ENCODE measurements around the gene CDK19.

Gene CDK19

DNA sequence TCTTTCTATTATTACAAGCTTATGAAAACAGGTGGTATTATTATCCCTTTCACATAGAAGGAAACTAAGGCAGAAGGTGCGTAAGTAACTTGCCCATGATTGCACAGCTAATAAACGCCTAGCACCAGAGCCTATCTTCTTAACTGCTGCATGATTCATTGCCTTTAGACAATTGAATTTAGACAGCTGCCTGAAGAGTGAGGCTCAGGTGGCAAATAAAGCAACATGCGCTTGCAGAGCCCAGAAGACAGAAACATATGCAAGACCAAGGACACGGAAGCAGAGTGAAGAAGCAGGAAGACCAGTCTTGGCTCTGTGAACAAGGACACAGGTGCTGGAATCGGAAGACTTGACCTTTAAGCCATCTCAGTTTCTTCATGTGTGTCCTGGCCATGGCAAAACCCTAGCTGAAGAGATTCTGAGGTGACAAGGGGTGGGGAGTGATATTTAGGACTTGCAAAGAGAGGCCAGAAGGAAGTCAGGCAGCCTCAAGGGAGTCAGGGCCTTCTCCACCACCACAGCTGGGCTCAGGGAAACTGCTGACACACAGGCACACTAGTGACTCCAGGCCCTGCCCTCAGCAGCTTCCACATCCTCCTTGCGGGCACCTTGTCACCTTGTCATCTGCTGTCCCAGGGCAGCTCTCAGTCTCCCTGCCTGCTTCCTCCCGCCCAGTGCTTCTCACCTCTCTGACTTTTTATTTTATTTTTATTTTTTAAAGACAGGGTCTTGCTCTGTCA is 247.1 kb downstream of the CDK19 start:
- no peak for DNase-seq

DNA sequence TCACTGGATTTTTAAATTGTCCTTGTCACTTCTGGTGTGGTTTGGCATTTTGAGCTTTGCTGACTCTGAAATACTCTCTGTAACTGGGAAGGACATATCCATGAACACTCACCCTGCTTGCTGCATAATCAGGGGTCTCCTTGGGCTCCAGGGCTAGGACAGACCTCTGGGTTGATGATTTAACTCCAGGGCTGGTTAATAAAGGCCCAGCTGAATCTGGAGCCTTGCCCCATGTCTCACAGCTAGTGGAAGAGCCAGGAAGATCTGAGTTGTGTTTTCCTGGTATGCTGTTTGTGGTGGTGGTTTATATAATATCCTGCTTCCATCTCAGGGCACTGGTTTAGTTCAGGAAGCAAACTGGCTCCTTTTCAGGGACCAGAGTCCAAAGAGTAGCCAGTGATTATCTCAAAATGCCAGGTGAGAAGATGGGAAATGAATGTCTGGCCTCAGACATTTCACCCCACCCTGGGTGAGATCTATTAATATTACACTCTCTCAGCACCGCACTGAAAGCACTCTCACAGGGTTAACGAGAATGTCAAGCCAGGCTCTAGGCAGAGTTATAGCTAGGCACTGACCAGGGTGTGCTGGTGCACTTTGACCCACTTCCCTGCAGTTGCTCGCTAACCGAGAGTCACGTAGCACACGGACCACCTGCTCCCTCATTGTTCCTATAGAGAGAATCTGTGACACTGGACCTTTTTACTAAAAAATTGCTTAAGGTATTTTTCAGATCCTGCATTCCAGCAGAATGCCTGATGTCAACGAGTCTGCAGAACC is 248.7 kb downstream of the CDK19 start:
- DNase-seq, result no peak

DNA sequence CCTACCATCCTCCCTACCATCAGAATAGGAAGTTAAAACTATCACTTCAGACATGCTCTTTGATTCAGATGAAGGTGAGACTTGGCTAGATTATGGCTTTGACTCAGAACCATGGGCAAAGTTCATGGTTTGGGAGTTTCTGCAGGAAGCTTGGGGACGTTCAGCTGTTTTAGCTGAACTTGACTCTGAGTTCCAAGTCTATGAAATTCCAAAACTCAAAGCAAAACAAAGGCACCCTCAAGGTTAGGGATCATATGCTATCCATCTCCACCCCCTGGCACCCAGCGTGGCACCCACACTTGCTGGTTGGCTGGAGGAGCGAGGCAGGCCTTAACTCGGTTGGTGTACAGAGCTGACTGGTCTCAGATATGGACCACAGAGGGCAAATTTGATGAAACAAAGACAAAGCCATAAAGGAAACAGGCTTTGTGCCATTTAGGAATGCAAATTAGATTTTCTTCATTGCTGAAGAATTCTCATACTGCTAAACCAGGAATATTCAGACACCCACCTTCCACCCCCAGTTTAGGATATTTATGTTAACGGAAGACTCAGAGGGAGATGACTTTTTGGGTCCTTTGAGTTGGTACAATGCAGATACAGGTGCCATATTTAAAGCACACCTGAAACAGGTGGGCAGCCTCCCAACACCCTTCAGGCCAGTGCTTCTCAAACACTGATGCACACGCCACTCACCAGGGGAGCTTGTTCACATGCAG is 250.4 kb downstream of the CDK19 start:
- no peak for DNase-seq

DNA sequence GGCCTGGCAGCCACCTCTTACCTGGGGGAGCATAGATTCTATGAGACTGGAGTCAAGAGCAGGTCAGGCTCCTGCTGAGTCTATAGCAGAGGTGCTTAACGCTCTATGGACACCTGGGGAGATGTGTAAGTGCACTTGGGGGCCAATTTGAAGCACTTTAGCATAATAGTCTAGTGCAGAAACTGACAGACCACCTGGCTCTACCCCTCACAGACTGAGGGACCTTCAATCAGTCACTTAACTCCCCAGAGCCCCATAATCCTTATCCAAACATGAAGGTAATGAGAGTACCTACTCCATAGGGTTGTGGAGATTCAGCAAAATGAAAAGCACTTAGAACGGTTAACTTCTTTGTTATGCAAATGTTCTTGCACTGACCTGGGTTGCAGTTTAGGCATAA is 251.6 kb downstream of the CDK19 start:
- DNase-seq, result peak; percentile 58

DNA sequence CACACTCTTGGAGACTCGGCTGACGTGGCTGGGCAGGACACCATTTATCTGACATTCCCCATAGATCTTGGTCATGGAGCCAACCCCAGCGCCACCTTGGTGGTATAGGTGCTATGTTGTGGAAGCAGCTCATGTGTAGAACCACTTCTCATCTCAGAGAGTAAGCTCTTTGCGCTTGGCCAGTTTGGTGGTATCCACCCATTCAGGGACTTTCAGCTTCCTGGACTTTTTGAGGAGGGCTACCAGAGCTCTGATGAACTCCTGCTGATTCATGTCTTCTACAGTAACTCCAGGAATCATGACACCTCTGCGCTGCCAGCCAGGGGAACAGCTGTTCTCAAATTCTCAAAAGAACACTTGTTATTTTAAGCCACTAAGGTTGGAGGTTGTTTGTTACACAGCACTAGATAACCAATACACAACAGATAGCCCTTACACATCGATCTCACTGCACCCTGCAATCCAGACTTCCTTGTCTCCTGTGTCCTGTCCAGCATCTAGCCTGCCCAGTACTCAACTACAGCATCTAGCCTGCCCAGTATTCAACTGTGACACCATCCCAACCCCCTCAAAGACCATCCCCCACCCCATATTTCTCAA is 252.9 kb downstream of the CDK19 start:
- no peak for DNase-seq

DNA sequence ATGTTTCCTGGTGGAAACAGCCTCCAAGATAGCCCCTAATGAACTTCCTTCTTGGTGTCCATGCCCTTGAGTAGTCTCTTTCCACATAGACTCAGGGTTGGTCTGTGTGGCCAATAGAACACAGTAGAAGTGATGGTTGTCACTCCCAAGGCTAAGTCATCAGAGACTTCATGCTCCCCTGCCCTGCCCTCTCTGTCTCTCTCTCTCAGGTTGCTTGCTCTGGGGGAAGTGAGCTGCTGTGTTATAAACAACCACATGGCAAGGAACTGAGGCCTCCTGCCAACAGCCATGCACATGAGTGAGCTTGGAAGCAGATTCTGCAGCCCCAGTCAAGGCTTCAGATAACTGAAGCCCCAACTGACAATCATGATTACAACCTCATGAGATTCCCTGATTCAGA is 253.6 kb downstream of the CDK19 start:
- no peak for DNase-seq

DNA sequence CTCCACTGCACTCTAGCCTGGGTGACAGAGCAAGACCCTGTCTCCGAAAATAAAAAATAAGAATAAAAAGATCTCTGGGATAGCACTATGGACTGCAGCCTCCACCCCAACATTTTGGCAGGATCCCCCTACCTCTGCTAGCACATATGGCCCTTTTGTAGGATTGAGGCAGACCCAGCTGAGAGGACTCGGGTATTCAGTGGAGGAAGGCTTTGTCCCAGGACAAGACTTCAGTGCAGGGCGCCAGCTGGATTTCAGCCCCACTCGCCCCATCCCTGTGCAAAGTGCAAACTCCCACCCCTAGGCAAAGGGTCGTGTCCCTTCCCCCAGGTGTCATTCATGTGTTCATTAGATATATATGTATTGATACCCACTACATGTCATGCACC is 254.3 kb downstream of the CDK19 start:
- no peak for DNase-seq

DNA sequence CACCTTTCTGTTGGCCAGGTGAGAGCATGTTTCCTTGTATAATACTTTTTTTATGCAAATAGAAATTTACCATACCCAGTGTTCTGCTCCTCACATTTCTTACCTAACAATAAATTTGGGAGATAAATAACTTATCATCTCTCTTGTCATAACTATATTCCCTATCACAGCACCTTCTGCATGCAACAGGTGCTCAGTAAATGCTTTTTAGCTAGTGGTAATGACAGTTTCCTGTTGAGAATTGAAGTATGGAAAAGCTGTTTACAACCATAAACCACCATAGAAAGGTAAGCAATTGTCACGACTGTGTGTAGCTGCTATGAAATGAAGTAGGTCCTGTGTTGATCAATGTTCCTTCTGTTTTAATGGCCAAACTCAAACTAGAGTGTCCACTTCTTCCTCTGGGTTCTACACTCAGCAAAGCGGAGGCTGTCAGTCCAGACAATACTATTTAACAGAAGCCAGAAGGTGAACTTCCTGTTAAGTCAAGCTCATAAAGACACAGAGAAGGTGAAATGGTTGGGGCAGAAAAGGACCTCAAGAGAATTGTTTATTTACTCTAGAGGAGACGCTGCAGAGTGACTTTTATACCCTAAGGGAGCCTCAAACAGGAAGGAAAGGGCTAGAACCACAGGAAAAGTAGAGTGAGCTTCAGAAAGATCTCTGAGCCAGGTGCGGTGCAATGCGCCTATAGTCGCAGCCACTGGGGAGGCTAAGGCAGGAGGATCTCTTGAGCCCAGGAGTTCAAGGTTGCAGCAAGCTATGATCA is 254.8 kb downstream of the CDK19 start:
- DNase-seq, result no peak

Data from NCI-H1105 (cell line).